ENCODE measurements around the gene MPC1. TPM values are rescaled to one million over a fixed set of nuclear protein-coding genes. Genes with fewer than 3 reads are reported as not detected.
"Not testable (repeated sequence)": the region's sequence is repeated elsewhere in the genome, so short reads cannot be mapped to it uniquely, and the experiment has no call there.

Gene MPC1
- total RNA-seq, 3 donors from 2014 or later = 37.4 to 66.9 (median 65.7) TPM

DNA sequence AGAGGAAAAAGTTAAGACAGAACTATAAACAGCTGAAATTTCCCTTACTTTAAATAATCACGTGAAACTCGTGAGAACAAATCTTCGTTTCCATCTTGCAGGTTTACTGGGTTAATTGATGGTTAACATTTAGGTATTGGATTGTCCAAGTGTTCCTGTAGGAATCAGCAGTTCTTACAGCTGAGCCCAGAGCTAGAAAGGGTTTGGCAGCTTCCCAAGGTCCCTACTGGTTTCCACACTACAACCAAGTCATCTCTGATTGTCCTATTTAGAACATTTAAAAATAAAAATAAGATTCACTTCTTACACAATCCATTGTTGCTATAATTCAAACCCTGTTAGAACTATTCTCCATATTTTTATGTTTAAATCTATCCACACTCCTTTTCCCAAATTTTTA lies 15.8 kb downstream of the MPC1 start:
- Histone ChIP-seq H3K9me3 (no peaks in the 10 kb centered on the region), H3K36me3 (no peaks in the 10 kb centered on the region), H3K27ac (no peak overlapping the region), H3K4me3 (no peak overlapping the region), H3K27me3 (no peaks in the 10 kb centered on the region), H3K4me1 (no peaks in the 10 kb centered on the region)
- intact Hi-C loops (cut with DNase I; ENCODE audit: low total_unique reads) = no loop called here
- TF ChIP-seq POLR2AphosphoS5 (IDR thresholded peaks at IDR 0.05) = no peak
- TF ChIP-seq, protein P1, sequence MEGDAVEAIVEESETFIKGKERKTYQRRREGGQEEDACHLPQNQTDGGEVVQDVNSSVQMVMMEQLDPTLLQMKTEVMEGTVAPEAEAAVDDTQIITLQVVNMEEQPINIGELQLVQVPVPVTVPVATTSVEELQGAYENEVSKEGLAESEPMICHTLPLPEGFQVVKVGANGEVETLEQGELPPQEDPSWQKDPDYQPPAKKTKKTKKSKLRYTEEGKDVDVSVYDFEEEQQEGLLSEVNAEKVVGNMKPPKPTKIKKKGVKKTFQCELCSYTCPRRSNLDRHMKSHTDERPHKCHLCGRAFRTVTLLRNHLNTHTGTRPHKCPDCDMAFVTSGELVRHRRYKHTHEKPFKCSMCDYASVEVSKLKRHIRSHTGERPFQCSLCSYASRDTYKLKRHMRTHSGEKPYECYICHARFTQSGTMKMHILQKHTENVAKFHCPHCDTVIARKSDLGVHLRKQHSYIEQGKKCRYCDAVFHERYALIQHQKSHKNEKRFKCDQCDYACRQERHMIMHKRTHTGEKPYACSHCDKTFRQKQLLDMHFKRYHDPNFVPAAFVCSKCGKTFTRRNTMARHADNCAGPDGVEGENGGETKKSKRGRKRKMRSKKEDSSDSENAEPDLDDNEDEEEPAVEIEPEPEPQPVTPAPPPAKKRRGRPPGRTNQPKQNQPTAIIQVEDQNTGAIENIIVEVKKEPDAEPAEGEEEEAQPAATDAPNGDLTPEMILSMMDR (IDR thresholded peaks at IDR 0.05) = no peak
- TF ChIP-seq POLR2A (IDR thresholded peaks at IDR 0.05) = no peak
- DNase-seq (ENCODE audit: low spot score in 2 of 2) = no peak

DNA sequence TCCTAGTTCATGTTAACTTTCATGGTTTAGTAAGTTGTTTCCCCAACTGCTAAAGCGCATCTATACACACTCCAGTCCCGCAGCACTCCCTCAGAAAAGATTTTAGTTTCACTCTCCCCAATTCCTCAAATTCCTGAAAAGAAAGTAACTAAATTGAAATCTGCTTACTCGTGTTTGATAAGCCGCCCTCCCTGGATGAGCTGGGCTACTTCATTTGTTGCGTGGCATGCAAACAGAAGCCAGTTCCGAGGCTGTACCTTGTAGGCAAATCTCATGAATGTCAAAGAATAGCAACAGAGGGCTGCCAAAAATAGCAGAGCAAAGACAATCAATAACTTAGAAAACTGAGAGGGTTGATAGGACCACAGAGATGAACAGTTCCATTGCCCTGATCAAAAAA lies 16.9 kb downstream of the MPC1 start:
- peaks cover 0 to under 1% of the 10 kb centered on the region in 2 donors for H3K4me1 ChIP-seq
- no peaks in the 10 kb centered on the region for H3K27me3 ChIP-seq
- intact Hi-C loops (cut with DNase I; ENCODE audit: low total_unique reads) = no loop called here
- H3K4me3 ChIP-seq = no peak overlapping the region
- no peak for DNase-seq (ENCODE audit: low spot score in 2 of 2)
- no peaks in the 10 kb centered on the region for H3K36me3 ChIP-seq
- H3K9me3 ChIP-seq = no peaks in the 10 kb centered on the region
- no peak overlapping the region for H3K27ac ChIP-seq
- TF ChIP-seq, protein P1 (IDR thresholded peaks at IDR 0.05) = no peak
- TF ChIP-seq POLR2AphosphoS5 (IDR thresholded peaks at IDR 0.05) = no peak
- no peak for TF ChIP-seq POLR2A (IDR thresholded peaks at IDR 0.05)

DNA sequence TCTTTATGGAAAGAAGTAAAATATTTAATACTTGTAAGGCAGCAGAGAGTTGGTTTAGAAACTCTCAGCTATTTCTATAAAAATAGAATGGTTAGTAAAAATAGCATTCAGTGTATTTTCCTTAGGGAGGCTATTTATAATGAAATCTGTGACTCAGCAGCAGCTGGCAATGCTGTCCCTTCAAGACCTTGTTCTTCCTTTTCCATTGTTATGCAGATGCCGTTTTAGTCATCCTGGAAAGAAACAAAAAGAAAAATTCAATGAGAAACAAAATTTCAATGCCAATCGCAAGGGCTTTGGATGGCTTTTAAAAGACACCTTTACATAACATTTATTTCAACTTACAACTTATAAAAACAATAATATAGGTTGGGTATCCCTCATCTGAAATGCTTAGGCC lies 17.5 kb downstream of the MPC1 start:
- no peak for TF ChIP-seq POLR2A (IDR thresholded peaks at IDR 0.05)
- no peak for TF ChIP-seq POLR2AphosphoS5 (IDR thresholded peaks at IDR 0.05)
- TF ChIP-seq, protein P1 (IDR thresholded peaks at IDR 0.05) = no peak
- Histone ChIP-seq H3K27ac (no peak overlapping the region), H3K27me3 (no peaks in the 10 kb centered on the region), H3K4me3 (no peak overlapping the region), H3K36me3 (no peaks in the 10 kb centered on the region), H3K9me3 (no peaks in the 10 kb centered on the region), H3K4me1 (peaks cover 4 to 6% of the 10 kb centered on the region in 2 donors)
- intact Hi-C loops (cut with DNase I; ENCODE audit: low total_unique reads) = no loop called here
- no peak for DNase-seq (ENCODE audit: low spot score in 2 of 2)

DNA sequence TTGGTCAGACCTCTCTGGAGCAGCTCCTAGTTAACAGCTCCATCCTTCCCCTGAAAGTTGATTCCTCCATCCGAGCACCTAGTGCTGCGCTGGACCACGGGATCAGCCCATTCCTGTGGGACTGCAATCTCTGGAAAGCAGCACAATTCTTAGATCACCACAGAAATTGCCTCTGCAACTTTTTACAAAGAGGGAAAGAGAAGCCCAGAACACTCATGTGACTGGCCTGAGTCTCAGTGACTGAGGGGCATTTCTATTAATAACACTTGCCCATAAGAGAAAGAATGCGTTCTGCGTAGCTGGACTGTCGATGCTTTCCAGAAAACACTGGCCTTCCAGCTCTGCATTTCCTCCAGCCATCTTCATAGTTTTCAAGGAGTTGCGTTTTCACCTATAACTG lies 18.3 kb downstream of the MPC1 start:
- Histone ChIP-seq H3K4me3 (no peak overlapping the region), H3K4me1 (peaks cover 4 to 6% of the 10 kb centered on the region in 2 donors), H3K27ac (no peak overlapping the region), H3K27me3 (no peaks in the 10 kb centered on the region), H3K9me3 (no peaks in the 10 kb centered on the region), H3K36me3 (no peaks in the 10 kb centered on the region)
- TF ChIP-seq POLR2A (IDR thresholded peaks at IDR 0.05) (no peak), POLR2AphosphoS5 (IDR thresholded peaks at IDR 0.05) (no peak)
- TF ChIP-seq, protein P1 (IDR thresholded peaks at IDR 0.05) = no peak
- intact Hi-C loops (cut with DNase I; ENCODE audit: low total_unique reads) = no loop called here
- DNase-seq (ENCODE audit: low spot score in 2 of 2) = no peak

DNA sequence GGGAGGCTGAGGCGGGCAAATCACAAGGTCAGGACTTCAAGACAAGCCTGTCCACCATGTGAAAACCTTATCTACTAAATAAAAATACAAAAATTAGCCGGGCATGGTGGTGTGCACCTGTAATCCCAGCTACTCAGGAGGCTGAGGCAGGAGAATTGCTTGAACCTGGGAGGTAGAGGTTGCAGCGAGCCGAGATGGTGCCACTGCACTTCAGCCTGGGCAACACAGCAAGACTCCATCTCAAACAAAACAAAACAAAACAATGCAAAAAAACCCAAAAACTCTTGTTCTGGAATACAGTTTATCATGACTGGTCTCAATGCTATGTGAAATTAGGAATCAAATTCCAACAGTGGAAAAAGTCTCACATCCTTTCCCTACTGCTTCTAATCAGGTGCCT lies 20.3 kb downstream of the MPC1 start:
- H3K4me1 ChIP-seq; H3K9me3 ChIP-seq; DNase-seq (ENCODE audit: low spot score in 2 of 2); H3K4me3 ChIP-seq; H3K27me3 ChIP-seq; intact Hi-C loops (cut with DNase I; ENCODE audit: low total_unique reads); H3K36me3 ChIP-seq; H3K27ac ChIP-seq: not testable (repeated sequence)

DNA sequence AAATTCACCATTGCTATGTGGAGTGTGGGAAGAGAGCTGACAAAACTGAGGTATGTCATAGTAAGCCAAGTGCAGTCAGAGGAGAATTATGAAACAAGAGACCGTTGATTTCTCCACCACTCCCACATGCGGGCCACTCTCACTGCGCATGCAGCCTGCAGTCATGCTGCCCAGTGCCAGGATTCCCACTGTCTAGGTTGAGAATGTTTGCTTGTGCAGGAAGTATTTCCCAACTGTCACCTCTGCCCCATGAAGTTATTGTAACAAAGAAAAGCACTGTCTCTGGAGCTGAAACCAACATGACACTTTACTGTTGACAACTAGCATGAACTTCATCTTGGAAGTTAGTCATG lies 21.7 kb downstream of the MPC1 start:
- TF ChIP-seq, protein P1 (IDR thresholded peaks at IDR 0.05) = no peak
- peak in 1 of 3 donors; percentile 52 for TF ChIP-seq POLR2AphosphoS5 (IDR thresholded peaks at IDR 0.05)
- peak overlapping the region in 1 of 2 donors; percentile 65 for H3K27ac ChIP-seq
- H3K9me3 ChIP-seq = no peaks in the 10 kb centered on the region
- intact Hi-C loops (cut with DNase I; ENCODE audit: low total_unique reads) = no loop called here
- no peak overlapping the region for H3K4me3 ChIP-seq
- peaks cover 4 to 6% of the 10 kb centered on the region in 2 donors for H3K4me1 ChIP-seq
- H3K27me3 ChIP-seq = no peaks in the 10 kb centered on the region
- H3K36me3 ChIP-seq = no peaks in the 10 kb centered on the region
- DNase-seq (ENCODE audit: low spot score in 2 of 2) = peak in 1 of 2 donors; percentile 78

All from breast epithelium (tissue), 4 donors.